PC-9 (cell line): Measurements from ENCODE around the gene USP2. TPM values are rescaled to one million over a fixed set of nuclear protein-coding genes. Genes with fewer than 3 reads are reported as not detected.
A peak's percentile ranks its signal among the peaks of the same experiment; 100 is the strongest.

Experiments used
- BruUV-seq: library from RNA; stranded (reverse); fragments of 400-500 nt; replicated peaks from 2 replicates; lab custom pipeline; 2021; lab: Mats Ljungman, UMichigan
- CTCF ChIA-PET: fragments of 300-600 bp; sonication (Branson Sonifier 250); formaldehyde crosslinking; loops from one replicate; lab custom pipeline; 2022; ENCODE audit warnings: antibody characterized with exemption; lab: Charles Lee
- POLR2A ChIA-PET: fragments of 300-600 bp; sonication (Branson Sonifier 250); formaldehyde crosslinking; loops from one replicate; lab custom pipeline; 2022; ENCODE audit warnings: antibody characterized with exemption; ENCODE audit not compliant: unreplicated experiment; lab: Charles Lee
- DNase-seq, 2 experiments: peaks; one replicate each; pipeline versions ENCODE4 v3.0.0 to v3.0.0-alpha.2; 2015 to 2022; ENCODE audit warnings: mixed read lengths in 1 of 2
- H2AFZ ChIP-seq: fragments of 200-600 bp; sonication (generic); 2 replicates; pipeline ENCODE4 v1.8.1; 2017; ENCODE audit warnings: antibody characterized with exemption
- H3F3A ChIP-seq: fragments of 200-600 bp; sonication (generic); 2 replicates; pipeline ENCODE4 v1.8.1; 2017; ENCODE audit warnings: antibody characterized with exemption, mild to moderate bottlenecking, low read depth; ENCODE audit not compliant: insufficient read depth
- H3K27ac ChIP-seq: fragments of 200-600 bp; sonication (generic); 2 replicates; pipeline ENCODE4 v1.6.1; 2016; ENCODE audit warnings: mixed run types
- H3K27me3 ChIP-seq: fragments of 200-600 bp; sonication (generic); 2 replicates; pipeline ENCODE4 v1.6.1; 2016; ENCODE audit warnings: low read depth, mixed run types; ENCODE audit not compliant: insufficient read depth
- H3K36me3 ChIP-seq: fragments of 200-600 bp; sonication (generic); 2 replicates; pipeline ENCODE4 v1.6.1; 2016; ENCODE audit warnings: low read depth, mixed run types
- H3K4me1 ChIP-seq: fragments of 200-600 bp; sonication (generic); replicated peaks from 2 replicates; pipeline ENCODE4 v1.6.1; 2016; ENCODE audit warnings: mixed run types; ENCODE audit not compliant: insufficient read depth
- H3K4me2 ChIP-seq: fragments of 200-600 bp; sonication (generic); 2 replicates; pipeline ENCODE4 v1.6.1; 2017; ENCODE audit warnings: mixed run types
- H3K4me3 ChIP-seq: fragments of 200-600 bp; sonication (generic); 2 replicates; pipeline ENCODE4 v1.6.1; 2016; ENCODE audit warnings: mixed run types
- H3K79me2 ChIP-seq: fragments of 200-600 bp; sonication (generic); 2 replicates; pipeline ENCODE4 v1.6.1; 2017; ENCODE audit warnings: low read depth, mixed run types
- H3K9me2 ChIP-seq: fragments of 200-600 bp; sonication (generic); 2 replicates; pipeline ENCODE4 v1.8.1; 2017; ENCODE audit warnings: mild to moderate bottlenecking; ENCODE audit not compliant: insufficient read depth
- H3K9me3 ChIP-seq: fragments of 200-600 bp; sonication (generic); 2 replicates; pipeline ENCODE4 v1.8.1; 2016; ENCODE audit warnings: low read depth; ENCODE audit not compliant: insufficient read depth
- H4K20me1 ChIP-seq: fragments of 200-600 bp; sonication (generic); 2 replicates; pipeline ENCODE4 v1.8.1; 2017; ENCODE audit not compliant: insufficient read depth
- EZH2 ChIP-seq: fragments of 200-600 bp; sonication (generic); IDR thresholded peaks from 2 replicates; pipeline ENCODE4 v1.8.0; 2017; ENCODE audit warnings: antibody characterized with exemption, low read depth
- intact Hi-C: fragments of 100-400 bp; cut with micrococcal nuclease; formaldehyde crosslinking; loops from one replicate; pipeline ENCODE4 v1.10.0; 2022; ENCODE audit not compliant: unreplicated experiment
- total RNA-seq: library from RNA; stranded (reverse); gene quantifications from 2 replicates; pipeline ENCODE4 v1.2.3, GENCODE V29; 2021
- TF ChIP-seq, protein P1 (sequence below): fragments of 200-600 bp; sonication (generic); conservative IDR thresholded peaks from 2 replicates; pipeline ENCODE4 v1.6.1; 2017; ENCODE audit warnings: mixed run types, antibody characterized with exemption, mild to moderate bottlenecking, moderate library complexity

Gene USP2
- total RNA-seq, 1 experiment from 2014 or later: 2.1 TPM

DNA sequence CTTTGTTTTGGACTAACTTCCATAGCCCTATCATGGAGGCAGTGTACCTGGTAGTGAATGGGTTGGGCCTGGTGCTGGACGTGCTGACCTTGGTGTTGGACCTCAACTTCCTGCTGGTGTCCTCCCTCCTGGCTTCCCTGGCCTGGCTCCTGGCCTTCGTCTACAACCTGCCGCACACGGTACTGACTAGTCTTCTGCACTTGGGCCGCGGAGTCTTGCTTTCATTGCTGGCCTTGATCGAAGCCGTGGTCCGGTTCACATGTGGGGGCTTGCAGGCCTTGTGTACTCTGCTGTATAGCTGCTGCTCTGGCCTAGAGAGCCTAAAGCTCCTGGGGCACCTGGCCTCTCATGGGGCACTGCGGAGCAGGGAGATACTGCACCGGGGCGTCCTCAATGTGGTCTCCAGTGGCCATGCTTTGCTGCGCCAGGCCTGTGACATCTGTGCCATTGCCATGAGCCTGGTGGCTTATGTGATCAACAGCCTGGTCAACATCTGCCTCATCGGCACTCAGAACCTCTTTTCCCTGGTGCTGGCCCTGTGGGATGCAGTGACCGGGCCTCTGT, 46.3 kb downstream of the USP2 start:
- Histone ChIP-seq H3K79me2 (peaks cover 19% of the 10 kb centered on the region), H3K27ac (peak overlapping the region; percentile 60; the same call in 1 of the 2 replicates), H3K9me3 (no peaks in the 10 kb centered on the region), H2AFZ (no peak overlapping the region; the same call in 1 of the 2 replicates), H3K9me2 (no peaks in the 10 kb centered on the region), H3K36me3 (no peaks in the 10 kb centered on the region), H4K20me1 (no peaks in the 10 kb centered on the region), H3F3A (peaks cover 25% of the 10 kb centered on the region; the same call in 1 of the 2 replicates), H3K4me3 (peak overlapping the region; percentile 69), H3K4me2 (peak overlapping the region; percentile 86), H3K4me1 (peaks cover 16% of the 10 kb centered on the region), H3K27me3 (no peaks in the 10 kb centered on the region)
- intact Hi-C loops: loop anchor here (5.0 kb wide), 1 partner anchor 408 kb away; the partner anchor contains the start of gene BCL9L
- no peak for DNase-seq
- TF ChIP-seq, protein P1, sequence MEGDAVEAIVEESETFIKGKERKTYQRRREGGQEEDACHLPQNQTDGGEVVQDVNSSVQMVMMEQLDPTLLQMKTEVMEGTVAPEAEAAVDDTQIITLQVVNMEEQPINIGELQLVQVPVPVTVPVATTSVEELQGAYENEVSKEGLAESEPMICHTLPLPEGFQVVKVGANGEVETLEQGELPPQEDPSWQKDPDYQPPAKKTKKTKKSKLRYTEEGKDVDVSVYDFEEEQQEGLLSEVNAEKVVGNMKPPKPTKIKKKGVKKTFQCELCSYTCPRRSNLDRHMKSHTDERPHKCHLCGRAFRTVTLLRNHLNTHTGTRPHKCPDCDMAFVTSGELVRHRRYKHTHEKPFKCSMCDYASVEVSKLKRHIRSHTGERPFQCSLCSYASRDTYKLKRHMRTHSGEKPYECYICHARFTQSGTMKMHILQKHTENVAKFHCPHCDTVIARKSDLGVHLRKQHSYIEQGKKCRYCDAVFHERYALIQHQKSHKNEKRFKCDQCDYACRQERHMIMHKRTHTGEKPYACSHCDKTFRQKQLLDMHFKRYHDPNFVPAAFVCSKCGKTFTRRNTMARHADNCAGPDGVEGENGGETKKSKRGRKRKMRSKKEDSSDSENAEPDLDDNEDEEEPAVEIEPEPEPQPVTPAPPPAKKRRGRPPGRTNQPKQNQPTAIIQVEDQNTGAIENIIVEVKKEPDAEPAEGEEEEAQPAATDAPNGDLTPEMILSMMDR: no peak
- no peak for TF ChIP-seq EZH2
- BruUV-seq: no TSS peak
- ChIA-PET POLR2A (interaction anchor here (0.6 kb wide), 2 partner anchors 35 to 714 kb away, joined by 4 to 5 read pairs; no protein-coding TSS in a partner anchor), CTCF (interaction anchor here (0.6 to 1.1 kb wide), 2 partner anchors 12 to 645 kb away, joined by 3 read pairs; no protein-coding TSS in a partner anchor)

DNA sequence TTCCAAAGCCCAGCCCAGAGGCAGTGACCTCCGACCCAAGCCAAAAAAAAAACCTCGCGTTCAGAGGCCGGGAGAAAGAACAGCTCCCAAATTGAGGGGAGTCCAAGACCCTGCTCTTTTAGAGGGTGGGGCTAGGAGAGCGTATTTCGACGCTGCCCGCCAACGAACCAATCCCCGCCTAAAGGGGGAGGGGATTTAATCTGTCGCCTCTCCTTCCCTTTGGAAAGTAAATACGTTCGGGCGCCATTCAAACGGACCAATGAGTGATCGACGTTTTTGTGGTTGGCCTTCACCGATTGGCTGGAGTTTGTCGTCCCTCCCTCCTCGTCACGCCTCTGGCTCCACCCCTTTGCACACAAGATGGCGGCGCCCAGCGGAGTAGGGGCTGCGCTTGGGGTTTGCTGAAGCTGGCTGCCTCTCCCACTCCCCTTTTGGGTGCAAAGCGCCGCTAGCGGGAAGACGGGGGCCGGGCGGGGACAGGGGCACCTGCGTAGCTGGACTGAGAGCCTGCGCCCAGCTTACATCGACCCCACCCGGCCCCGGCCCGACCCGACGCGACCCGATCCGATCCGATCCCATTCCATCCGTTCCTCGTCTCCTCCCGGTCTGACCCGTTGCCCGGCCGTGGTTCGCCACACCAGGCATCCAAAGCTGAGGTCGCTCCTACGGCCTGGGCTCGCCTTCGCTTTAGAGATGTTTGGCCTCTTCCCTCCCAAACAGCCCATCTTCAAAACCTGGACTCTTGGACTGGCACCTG, 47.1 kb downstream of the USP2 start, which contains the start of gene RNF26:
Gene RNF26, plus strand, starts transcription at position 354 of the 757 bp plus-strand sequence. CDS start 596 bp downstream, outside the sequence.
- H3F3A ChIP-seq: peaks cover 25% of the 10 kb centered on the region; the same call in 1 of the 2 replicates
- H2AFZ ChIP-seq: peak within 1 kb of the TSS; percentile 86
- no peaks in the 10 kb centered on the region for H3K9me3 ChIP-seq
- DNase-seq: peak; percentile 90 to 97
- no peaks in the 10 kb centered on the region for H4K20me1 ChIP-seq
- no peaks in the 10 kb centered on the region for H3K9me2 ChIP-seq
- no peaks in the 10 kb centered on the region for H3K27me3 ChIP-seq
- CTCF ChIA-PET: interaction anchor here (0.5 to 1.1 kb wide), 5 partner anchors 12 to 644 kb away, joined by 3 to 5 read pairs (median 3); no protein-coding TSS in a partner anchor
- POLR2A ChIA-PET: interaction anchor here (0.6 to 0.7 kb wide), 3 partner anchors 19 to 242 kb away, joined by 4 to 5 read pairs (median 4); no protein-coding TSS in a partner anchor
- intact Hi-C loops: no loop called here
- no peak for TF ChIP-seq EZH2
- TF ChIP-seq, protein P1: no peak
- peaks cover 19% of the 10 kb centered on the region for H3K79me2 ChIP-seq
- peaks cover 16% of the 10 kb centered on the region for H3K4me1 ChIP-seq
- no peaks in the 10 kb centered on the region for H3K36me3 ChIP-seq
- peak within 1 kb of the TSS; percentile 69 for H3K4me3 ChIP-seq
- TSS peak; percentile 47 for BruUV-seq
- H3K27ac ChIP-seq: peak within 1 kb of the TSS; percentile 60
- peak within 1 kb of the TSS; percentile 86 for H3K4me2 ChIP-seq

- Histone ChIP-seq H3F3A (peaks cover 8% of the 10 kb centered on the region; the same call in 1 of the 2 replicates), H3K27me3 (no peaks in the 10 kb centered on the region), H3K36me3 (no peaks in the 10 kb centered on the region), H3K4me1 (peaks cover 10% of the 10 kb centered on the region), H3K4me3 (no peak overlapping the region), H3K27ac (no peak overlapping the region), H4K20me1 (no peaks in the 10 kb centered on the region), H3K4me2 (no peak overlapping the region), H3K79me2 (peaks cover 19% of the 10 kb centered on the region), H2AFZ (no peak overlapping the region), H3K9me3 (no peaks in the 10 kb centered on the region), H3K9me2 (no peaks in the 10 kb centered on the region)
- POLR2A ChIA-PET: no interaction called here
- CTCF ChIA-PET: interaction anchor here (1.1 kb wide), 1 partner anchor 10 kb away, joined by 3 read pairs; no protein-coding TSS in a partner anchor
- no peak for DNase-seq
- TF ChIP-seq, protein P1: no peak
- intact Hi-C loops: no loop called here
- no TSS peak for BruUV-seq
Observed at GRCh38 chr11:119332111-119332765, 49.3 kb downstream of the USP2 start.
